HuH-7.5 (cell line): Measurements from ENCODE around the gene LGMN.
"Not testable (repeated sequence)": the region's sequence is repeated elsewhere in the genome, so short reads cannot be mapped to it uniquely, and the experiment has no call there.

Experiments
- DNase-seq: peaks from one replicate; pipeline ENCODE4 v3.0.0; 2011; ENCODE audit warnings: low spot score

The LGMN gene

GRCh38 chr14:92760524-92760805 is 12.0 kb upstream of the LGMN start:
- no peak for DNase-seq

GRCh38 chr14:92759679-92760523 is 11.5 kb upstream of the LGMN start:
- no peak for DNase-seq

GRCh38 chr14:92759300-92759678 is 10.9 kb upstream of the LGMN start:
- no peak for DNase-seq

GRCh38 chr14:92756446-92756845 is 8.0 kb upstream of the LGMN start:
- DNase-seq, result no peak

GRCh38 chr14:92755495-92755894 is 7.1 kb upstream of the LGMN start:
- no peak for DNase-seq

GRCh38 chr14:92754966-92755365 is 6.5 kb upstream of the LGMN start:
- DNase-seq, result no peak

GRCh38 chr14:92753250-92753649 is 4.8 kb upstream of the LGMN start:
- DNase-seq, result no peak

GRCh38 chr14:92751819-92752218 is 3.4 kb upstream of the LGMN start:
- DNase-seq, result no peak

GRCh38 chr14:92750994-92751400 is 2.6 kb upstream of the LGMN start:
- DNase-seq, result no peak

- not testable (repeated sequence) for DNase-seq
Observed at GRCh38 chr14:92750222-92750728, 1.8 kb upstream of the LGMN start.

- DNase-seq, result no peak
Observed at GRCh38 chr14:92747701-92748258, 647 bp downstream of the LGMN start.

- no peak for DNase-seq
Observed at GRCh38 chr14:92744198-92744597, 4.2 kb downstream of the LGMN start.

GRCh38 chr14:92740440-92740839 is 8.0 kb downstream of the LGMN start:
- no peak for DNase-seq

- no peak for DNase-seq
Observed at GRCh38 chr14:92737619-92738188, 10.7 kb downstream of the LGMN start.

GRCh38 chr14:92737206-92737605 is 11.2 kb downstream of the LGMN start:
- no peak for DNase-seq

GRCh38 chr14:92735344-92735743 is 13.1 kb downstream of the LGMN start:
- DNase-seq, result no peak

- DNase-seq, result no peak
Observed at GRCh38 chr14:92734618-92735017, 13.8 kb downstream of the LGMN start.

GRCh38 chr14:92733007-92733406 is 15.4 kb downstream of the LGMN start:
- DNase-seq, result no peak

- no peak for DNase-seq
Observed at GRCh38 chr14:92731622-92732115, 16.8 kb downstream of the LGMN start.

GRCh38 chr14:92729634-92730358 is 18.6 kb downstream of the LGMN start:
- no peak for DNase-seq

GRCh38 chr14:92728759-92729364 is 19.6 kb downstream of the LGMN start:
- no peak for DNase-seq

- DNase-seq, result no peak
Observed at GRCh38 chr14:92726933-92727262, 21.5 kb downstream of the LGMN start.
